Stimulated activated CD4-positive, alpha-beta T cell treated with anti-CD3 and anti-CD28 coated beads, TNF-alpha, amount 100 ng/mL, for 48 hours (primary cell): ENCODE results near the gene PRSS21.
A peak's percentile ranks its signal among the peaks of the same experiment; 100 is the strongest.

Source experiments
- DNase-seq, 3 donors: peaks; one replicate each; pipeline ENCODE4 v3.0.0-alpha.2; 2020; ENCODE audit warnings: low read depth in 3 of 3

PRSS21 gene

GRCh38 chr16:2867661-2867986, 50.6 kb downstream of the PRSS21 start:
- DNase-seq: no peak

- DNase-seq: peak; percentile 90 to 96 (median 95)
Measured at GRCh38 chr16:2867987-2868789, 51.2 kb downstream of the PRSS21 start.
